EH (cell line): ENCODE measurements around the gene RSRC1.
"Not testable (repeated sequence)": the region's sequence is repeated elsewhere in the genome, so short reads cannot be mapped to it uniquely, and the experiment has no call there.

Experiments
- DNase-seq: peaks from one replicate; pipeline ENCODE4 v3.0.0-alpha.2; 2015; ENCODE audit warnings: low read depth

RSRC1 gene

GRCh38 chr3:158465074-158465473, 355.2 kb downstream of the RSRC1 start:
- no peak for DNase-seq

GRCh38 chr3:158470944-158471638, 361.2 kb downstream of the RSRC1 start:
- peak; percentile 73 for DNase-seq

GRCh38 chr3:158471639-158472294, 361.9 kb downstream of the RSRC1 start:
- DNase-seq: peak; percentile 94

DNA sequence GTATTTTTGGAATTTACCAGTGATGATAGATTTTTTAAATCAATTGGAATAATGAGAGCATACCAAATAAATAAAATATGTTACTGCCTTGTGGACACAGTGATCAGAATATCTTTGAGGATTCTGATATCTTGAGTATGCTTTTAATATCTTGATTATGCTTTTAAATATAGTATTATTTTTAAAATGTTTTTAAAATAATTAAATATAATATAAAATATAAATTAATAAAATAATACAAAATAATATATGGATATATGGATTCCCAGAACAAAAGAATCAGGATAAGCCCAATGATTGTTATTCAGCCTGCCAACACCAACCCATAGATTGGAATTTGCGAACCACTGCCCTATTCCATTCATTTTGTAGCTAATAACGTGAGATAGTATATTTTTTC, 369.2 kb downstream of the RSRC1 start:
- no peak for DNase-seq

- no peak for DNase-seq
Measured at GRCh38 chr3:158483701-158484235, 373.9 kb downstream of the RSRC1 start.

- DNase-seq: no peak
Measured at GRCh38 chr3:158486200-158486599, 376.3 kb downstream of the RSRC1 start.

DNA sequence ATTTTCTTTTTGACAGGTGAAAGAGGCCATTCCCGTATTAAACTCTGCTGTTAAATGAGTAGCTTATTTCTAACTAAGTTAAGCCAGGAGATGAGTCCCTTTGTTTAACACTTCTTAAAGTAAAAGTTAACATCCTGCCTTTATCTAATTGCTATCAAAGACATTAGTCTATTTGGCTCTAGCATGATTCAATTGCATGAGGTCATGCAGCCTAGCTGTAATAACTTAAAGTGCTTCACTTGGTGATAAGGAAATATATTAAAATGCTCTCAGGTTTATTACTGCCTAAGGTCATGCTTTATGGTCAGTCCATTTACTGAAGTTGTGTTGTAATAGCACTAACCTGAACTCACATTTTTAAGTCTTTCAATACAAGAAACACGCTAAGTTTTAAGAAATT, 378.8 kb downstream of the RSRC1 start:
- peak; percentile 18 for DNase-seq

DNA sequence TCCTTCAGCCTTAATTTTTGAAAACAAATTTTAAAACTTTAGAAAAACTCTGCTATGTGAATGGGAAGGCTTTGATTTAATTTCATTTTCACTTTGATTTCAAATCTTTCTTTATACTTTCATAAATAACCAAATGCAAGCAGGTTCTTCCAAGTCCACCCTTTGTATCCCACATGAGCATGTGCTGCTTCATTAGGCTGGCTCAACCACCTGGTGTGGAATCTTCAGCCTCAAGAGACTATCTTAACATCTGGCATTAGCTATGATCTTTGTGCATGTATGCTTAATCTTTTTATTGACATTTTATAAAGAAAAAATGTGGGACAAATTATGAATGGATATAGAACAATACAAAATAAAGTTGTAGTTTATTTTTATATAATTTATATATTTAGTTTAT, 379.3 kb downstream of the RSRC1 start:
- DNase-seq: no peak

- DNase-seq: no peak
Measured at GRCh38 chr3:158491968-158492367, 382.1 kb downstream of the RSRC1 start.

DNA sequence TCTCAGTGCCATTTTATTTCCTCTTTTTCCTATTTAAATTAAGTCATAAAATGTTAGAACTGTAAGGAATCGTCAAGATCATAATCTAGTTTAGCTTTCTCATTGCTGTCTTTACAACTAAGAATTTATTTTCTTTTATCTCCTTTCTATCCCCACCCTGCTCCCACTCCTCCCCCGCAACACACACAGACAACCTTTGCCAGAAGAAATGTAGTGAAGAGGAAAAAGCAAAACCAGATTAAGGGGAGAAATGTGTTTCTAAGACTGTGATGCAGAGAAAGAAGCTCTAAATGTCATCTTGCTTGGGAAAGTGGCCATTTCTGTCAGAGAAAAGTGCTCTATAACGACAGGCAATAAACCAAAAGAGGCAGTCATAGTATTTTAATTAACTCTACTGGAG, 382.8 kb downstream of the RSRC1 start:
- DNase-seq: no peak

- DNase-seq: no peak
Measured at GRCh38 chr3:158493931-158494330, 384.0 kb downstream of the RSRC1 start.

GRCh38 chr3:158494673-158495072, 384.8 kb downstream of the RSRC1 start:
- no peak for DNase-seq

- not testable (repeated sequence) for DNase-seq
Measured at GRCh38 chr3:158495398-158495902, 385.6 kb downstream of the RSRC1 start.

DNA sequence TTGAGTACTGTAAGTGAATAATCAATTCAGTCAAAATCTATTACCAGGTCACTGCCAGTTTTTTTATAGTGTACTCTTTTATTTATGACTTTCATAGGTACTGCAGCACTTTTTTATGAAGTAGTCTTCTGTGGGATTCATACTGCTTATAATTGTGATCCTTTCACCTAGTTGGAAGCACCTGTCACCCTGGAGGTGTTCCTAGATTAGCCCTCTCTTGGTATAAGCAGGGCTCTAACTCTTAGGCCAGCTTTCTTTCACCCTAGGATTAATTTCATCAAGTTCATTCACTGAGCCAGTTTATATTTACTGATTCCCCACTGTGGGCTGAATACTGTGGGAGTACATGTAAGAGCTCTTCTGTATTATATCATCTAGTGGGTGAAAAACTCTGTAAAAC, 395.2 kb downstream of the RSRC1 start:
- no peak for DNase-seq

- DNase-seq: no peak
Measured at GRCh38 chr3:158506456-158506855, 396.6 kb downstream of the RSRC1 start.

DNA sequence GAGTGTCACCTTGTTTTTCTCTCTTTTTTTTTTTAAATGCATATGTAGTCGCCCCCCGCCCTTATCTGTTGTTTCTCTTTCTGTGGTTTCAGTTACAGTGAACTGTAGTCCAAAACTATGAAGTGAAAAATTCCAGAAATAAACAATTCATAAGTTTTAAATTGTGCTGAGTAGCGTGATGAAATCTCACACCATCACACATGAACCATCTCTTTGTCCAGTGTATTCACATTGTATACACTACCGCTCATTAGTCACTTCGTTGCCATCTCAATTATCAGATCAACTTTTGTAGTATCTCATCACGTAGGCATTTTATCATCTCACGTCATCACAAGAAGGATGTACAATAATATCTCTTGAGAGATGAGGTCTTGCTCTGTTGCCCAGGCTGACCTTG, 398.6 kb downstream of the RSRC1 start:
- DNase-seq: peak; percentile 80

GRCh38 chr3:158509891-158510290, 400.0 kb downstream of the RSRC1 start:
- no peak for DNase-seq

- not testable (repeated sequence) for DNase-seq
Measured at GRCh38 chr3:158516729-158517128, 406.8 kb downstream of the RSRC1 start.

- DNase-seq: no peak
Measured at GRCh38 chr3:158519776-158520175, 409.9 kb downstream of the RSRC1 start.

GRCh38 chr3:158520433-158520832, 410.5 kb downstream of the RSRC1 start:
- peak; percentile 49 for DNase-seq

- DNase-seq: peak; percentile 55
Measured at GRCh38 chr3:158522221-158523136, 412.6 kb downstream of the RSRC1 start.

- DNase-seq: no peak
Measured at GRCh38 chr3:158528076-158528674, 418.3 kb downstream of the RSRC1 start.
